Mucosa of rectum (tissue), 2 donors: ENCODE measurements around the gene FHDC1.

Experiments
- H3K27ac ChIP-seq, 2 donors: one replicate each; pipeline ENCODE4 v1.7.0; 2013; ENCODE audit warnings: inconsistent platforms in 2 of 2, low read depth in 2 of 2, low read length in 2 of 2
- H3K27me3 ChIP-seq, 2 donors: one replicate each; pipeline ENCODE4 v1.7.0; 2013; ENCODE audit warnings: low read length in 2 of 2; ENCODE audit not compliant: control insufficient read depth in 2 of 2, insufficient read depth in 2 of 2
- H3K36me3 ChIP-seq, 2 donors: one replicate each; pipeline ENCODE4 v1.7.0; 2013; ENCODE audit warnings: low read length in 2 of 2; ENCODE audit not compliant: control insufficient read depth in 2 of 2, insufficient read depth in 2 of 2
- H3K4me1 ChIP-seq, 2 donors: one replicate each; pipeline ENCODE4 v1.7.0; 2013; ENCODE audit warnings: low read length in 2 of 2, mild to moderate bottlenecking in 1 of 2; ENCODE audit not compliant: control insufficient read depth in 2 of 2, insufficient read depth in 2 of 2
- H3K4me3 ChIP-seq, 2 donors: one replicate each; pipeline ENCODE4 v1.7.0; 2013; ENCODE audit warnings: low read length in 2 of 2
- H3K9ac ChIP-seq, 2 donors: one replicate each; pipeline ENCODE4 v1.7.0; 2013; ENCODE audit warnings: low read length in 2 of 2, low read depth in 1 of 2, mild to moderate bottlenecking in 1 of 2
- H3K9me3 ChIP-seq, 2 donors: one replicate each; pipeline ENCODE4 v1.7.0; 2013; ENCODE audit warnings: low read length in 2 of 2; ENCODE audit not compliant: control insufficient read depth in 2 of 2
- donor health status: healthy.
- donor health status: Normal muscosa, but diverticular disease.

Gene FHDC1

GRCh38 chr4:152999346-153000075, 63.4 kb downstream of the FHDC1 start:
- no peak overlapping the region for H3K27ac ChIP-seq
- no peak overlapping the region for H3K9ac ChIP-seq
- no peak overlapping the region for H3K4me3 ChIP-seq
- H3K36me3 ChIP-seq: no peaks in the 10 kb centered on the region
- H3K4me1 ChIP-seq: peaks cover 0 to 5% of the 10 kb centered on the region in 2 donors
- H3K27me3 ChIP-seq: no peaks in the 10 kb centered on the region
- H3K9me3 ChIP-seq: no peaks in the 10 kb centered on the region

- Histone ChIP-seq H3K4me1 (peaks cover 0 to 5% of the 10 kb centered on the region in 2 donors), H3K27ac (no peak overlapping the region)
Observed at GRCh38 chr4:153000076-153000420, 63.9 kb downstream of the FHDC1 start.

GRCh38 chr4:153001626-153002025, 65.5 kb downstream of the FHDC1 start:
- peaks cover 0 to 5% of the 10 kb centered on the region in 2 donors for H3K4me1 ChIP-seq
- H3K27me3 ChIP-seq: no peaks in the 10 kb centered on the region
- no peak overlapping the region for H3K27ac ChIP-seq
- H3K9me3 ChIP-seq: no peaks in the 10 kb centered on the region
- no peak overlapping the region for H3K4me3 ChIP-seq
- H3K9ac ChIP-seq: no peak overlapping the region
- no peaks in the 10 kb centered on the region for H3K36me3 ChIP-seq

More at GRCh38 chr4:153000076-153000420, 63.9 kb downstream of the FHDC1 start:
- no peak overlapping the region for H3K9ac ChIP-seq
- H3K36me3 ChIP-seq: no peaks in the 10 kb centered on the region
- H3K4me3 ChIP-seq: no peak overlapping the region
- no peaks in the 10 kb centered on the region for H3K27me3 ChIP-seq
- no peaks in the 10 kb centered on the region for H3K9me3 ChIP-seq

DNA sequence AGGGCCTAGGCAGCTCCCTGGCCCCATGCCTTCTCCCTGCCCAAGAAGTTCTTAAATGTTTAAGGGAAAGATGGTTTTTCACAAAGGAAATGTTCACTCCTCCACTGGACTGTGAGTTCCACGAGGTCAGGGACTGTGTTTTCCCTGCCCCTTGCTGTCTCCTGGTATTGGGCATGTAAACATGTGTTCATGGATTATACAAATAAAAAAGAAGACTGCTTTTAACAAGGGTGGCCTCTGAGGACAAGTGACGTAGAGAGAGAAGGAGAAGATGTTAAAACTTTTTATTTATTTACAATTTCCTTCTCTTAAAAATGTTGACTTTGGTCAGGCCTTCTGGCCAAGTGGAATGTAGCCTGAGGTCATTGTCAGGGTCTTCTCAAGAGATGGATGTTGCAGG, 66.0 kb downstream of the FHDC1 start:
- Histone ChIP-seq H3K9ac (no peak overlapping the region), H3K27me3 (no peaks in the 10 kb centered on the region), H3K27ac (no peak overlapping the region), H3K9me3 (no peaks in the 10 kb centered on the region), H3K4me1 (peaks cover 0 to 5% of the 10 kb centered on the region in 2 donors), H3K4me3 (no peak overlapping the region), H3K36me3 (no peaks in the 10 kb centered on the region)

DNA sequence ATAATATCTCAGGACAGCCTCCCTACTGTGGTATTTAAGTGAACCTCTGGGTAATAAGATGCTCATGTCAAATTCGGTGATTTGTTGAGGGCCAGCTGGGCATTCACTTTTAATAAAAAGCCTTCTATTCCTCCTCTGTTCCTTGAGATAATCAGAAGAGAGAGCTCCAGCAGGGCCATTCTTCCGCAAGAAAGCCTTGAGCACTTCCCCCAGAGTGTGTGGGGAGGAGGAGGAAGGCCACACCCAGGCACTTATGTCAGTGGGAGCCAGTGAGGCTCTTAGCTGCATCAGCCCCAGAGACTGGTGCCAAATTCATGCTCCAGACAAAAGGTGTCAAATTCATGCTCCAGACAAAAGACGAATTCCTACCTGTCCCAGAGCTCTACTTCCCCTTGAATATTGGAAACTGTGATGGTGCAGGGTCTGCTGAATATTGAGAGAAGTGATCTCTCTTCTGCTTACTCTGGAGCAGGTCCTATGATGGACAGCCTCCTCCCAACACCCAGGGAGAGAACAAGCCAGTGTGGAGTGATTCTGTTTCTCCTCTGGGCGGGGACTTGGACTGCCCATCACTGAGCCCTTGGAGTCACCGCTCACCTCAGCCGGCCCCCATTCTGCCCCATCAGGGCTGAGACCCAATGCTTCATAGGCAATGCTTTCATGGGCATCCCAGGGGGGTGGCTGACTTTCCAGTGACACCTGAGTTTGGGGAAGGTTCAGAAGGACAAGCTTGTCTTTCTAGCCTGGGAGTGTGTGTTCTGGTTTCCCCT, 68.1 kb downstream of the FHDC1 start:
- H3K4me3 ChIP-seq: no peak overlapping the region

GRCh38 chr4:153005899-153006381, 69.8 kb downstream of the FHDC1 start:
- H3K9me3 ChIP-seq: no peaks in the 10 kb centered on the region
- no peaks in the 10 kb centered on the region for H3K27me3 ChIP-seq
- no peak overlapping the region for H3K9ac ChIP-seq
- H3K36me3 ChIP-seq: no peaks in the 10 kb centered on the region
- no peak overlapping the region for H3K4me3 ChIP-seq
- H3K4me1 ChIP-seq: no peaks in the 10 kb centered on the region
- no peak overlapping the region for H3K27ac ChIP-seq

More for the DNA sequence above, 68.1 kb downstream of the FHDC1 start:
- no peak overlapping the region for H3K9ac ChIP-seq
- peaks cover 0 to 3% of the 10 kb centered on the region in 2 donors for H3K4me1 ChIP-seq
- H3K27ac ChIP-seq: no peak overlapping the region
- no peaks in the 10 kb centered on the region for H3K27me3 ChIP-seq
- no peaks in the 10 kb centered on the region for H3K9me3 ChIP-seq
- no peaks in the 10 kb centered on the region for H3K36me3 ChIP-seq

DNA sequence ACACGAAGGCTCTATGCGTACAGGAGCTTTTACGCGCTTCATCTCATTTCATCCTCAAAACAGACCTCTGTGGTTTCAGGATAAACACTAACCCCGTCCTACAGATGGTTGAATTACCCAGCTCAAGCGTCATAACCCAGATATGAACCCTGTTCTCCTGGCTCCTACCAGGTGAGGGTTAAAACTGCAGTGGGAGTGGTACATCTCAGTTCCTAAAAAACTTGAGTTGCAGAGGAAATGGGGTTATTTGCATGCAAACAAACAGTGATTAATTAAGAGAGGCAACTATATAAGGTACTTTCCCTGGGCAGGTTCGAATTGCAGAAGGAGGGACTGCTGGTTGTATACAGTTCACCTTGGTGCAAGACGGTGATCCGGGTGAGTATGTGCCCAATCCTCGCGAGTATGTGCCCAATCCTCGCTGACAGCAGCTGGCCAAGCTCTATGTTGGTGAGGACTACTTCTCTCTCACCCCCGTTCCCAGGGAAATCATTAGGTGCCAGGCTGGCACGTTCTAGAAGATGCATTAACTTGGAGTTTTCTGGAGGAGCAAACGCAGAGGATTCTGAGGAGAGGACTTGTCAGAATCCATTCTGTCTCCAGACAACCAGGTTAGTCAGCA, 72.6 kb downstream of the FHDC1 start:
- H3K9me3 ChIP-seq: no peaks in the 10 kb centered on the region
- no peaks in the 10 kb centered on the region for H3K27me3 ChIP-seq
- no peaks in the 10 kb centered on the region for H3K4me1 ChIP-seq
- no peak overlapping the region for H3K4me3 ChIP-seq
- no peak overlapping the region for H3K27ac ChIP-seq
- H3K36me3 ChIP-seq: no peaks in the 10 kb centered on the region
- no peak overlapping the region for H3K9ac ChIP-seq

DNA sequence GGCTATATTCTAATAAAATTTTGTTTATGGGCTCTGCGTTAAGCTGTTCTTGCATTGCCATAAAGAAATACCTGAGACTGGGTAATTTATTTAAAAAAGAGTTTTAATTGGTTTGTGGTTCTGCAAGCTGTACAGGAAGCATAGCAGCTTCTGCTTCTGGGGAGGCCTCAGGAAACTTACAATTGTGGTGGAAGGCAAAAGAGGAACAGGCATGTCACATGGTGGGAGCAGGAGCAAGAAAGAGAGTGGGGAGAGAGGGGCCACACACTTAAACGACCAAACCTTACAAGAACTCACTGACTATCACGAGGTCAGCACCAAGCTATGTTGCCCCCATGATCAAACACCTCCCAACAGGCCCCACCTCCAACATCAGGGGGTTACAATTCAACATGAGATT, 74.0 kb downstream of the FHDC1 start:
- Histone ChIP-seq H3K27me3 (no peaks in the 10 kb centered on the region), H3K36me3 (no peaks in the 10 kb centered on the region), H3K4me3 (no peak overlapping the region), H3K9me3 (no peaks in the 10 kb centered on the region), H3K9ac (no peak overlapping the region), H3K27ac (no peak overlapping the region), H3K4me1 (no peaks in the 10 kb centered on the region)

DNA sequence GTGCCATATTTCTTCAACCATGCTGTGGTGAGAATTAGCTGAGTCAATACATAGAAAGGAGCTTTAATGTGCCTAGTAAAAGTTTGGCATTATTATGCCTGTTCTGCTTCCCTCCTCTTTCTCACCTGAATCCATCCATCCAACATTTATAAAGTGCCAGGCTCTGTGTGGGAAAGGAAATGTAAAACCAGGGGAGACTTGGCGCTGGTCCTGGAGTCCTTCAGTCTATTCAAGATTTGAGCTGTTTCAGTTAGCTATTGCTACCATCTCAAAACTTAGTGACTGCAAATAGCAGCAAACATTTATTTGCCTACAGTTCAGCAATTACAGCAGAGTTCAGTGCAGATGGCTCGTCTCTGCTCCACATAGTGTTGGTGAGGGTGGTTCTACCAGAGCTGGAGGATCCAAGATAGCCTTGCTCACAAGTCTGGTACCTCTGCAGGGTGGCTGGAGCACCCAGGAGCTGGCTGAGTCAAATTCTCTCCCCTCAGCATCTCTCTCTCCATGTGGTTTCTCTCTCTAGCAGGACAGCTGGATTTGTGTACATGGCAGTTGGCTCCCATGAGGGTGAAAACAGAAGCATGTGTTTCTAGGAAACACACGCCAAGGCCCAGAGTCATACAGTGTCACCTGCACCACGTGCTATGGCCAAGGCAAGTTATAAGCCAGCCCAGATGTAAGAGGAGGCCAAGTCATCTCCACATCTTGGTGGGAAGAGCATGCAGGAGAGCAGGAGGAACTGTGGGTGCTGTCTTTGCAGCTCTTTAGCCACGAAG, 77.3 kb downstream of the FHDC1 start:
- Histone ChIP-seq H3K27me3 (no peaks in the 10 kb centered on the region), H3K9me3 (no peaks in the 10 kb centered on the region), H3K4me3 (no peak overlapping the region), H3K27ac (no peak overlapping the region), H3K4me1 (no peaks in the 10 kb centered on the region), H3K9ac (no peak overlapping the region), H3K36me3 (no peaks in the 10 kb centered on the region)
